ENCODE data around the gene POLK.

The POLK gene

GRCh38 chr5:75529185-75529584, 17.5 kb downstream of the POLK start:
- no peak for TF ChIP-seq CEBPB (IDR thresholded peaks at IDR 0.05)
- TF ChIP-seq TCF12 (IDR thresholded peaks at IDR 0.05; ENCODE audit: low read depth) = no peak
- TF ChIP-seq FOXM1 (IDR thresholded peaks at IDR 0.05; ENCODE audit: borderline replicate concordance, low read depth) = no peak
- TF ChIP-seq, protein P1, sequence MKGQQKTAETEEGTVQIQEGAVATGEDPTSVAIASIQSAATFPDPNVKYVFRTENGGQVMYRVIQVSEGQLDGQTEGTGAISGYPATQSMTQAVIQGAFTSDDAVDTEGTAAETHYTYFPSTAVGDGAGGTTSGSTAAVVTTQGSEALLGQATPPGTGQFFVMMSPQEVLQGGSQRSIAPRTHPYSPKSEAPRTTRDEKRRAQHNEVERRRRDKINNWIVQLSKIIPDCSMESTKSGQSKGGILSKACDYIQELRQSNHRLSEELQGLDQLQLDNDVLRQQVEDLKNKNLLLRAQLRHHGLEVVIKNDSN (IDR thresholded peaks at IDR 0.05) = no peak
- TF ChIP-seq TEAD4 (IDR thresholded peaks at IDR 0.05) = no peak
- no peak for TF ChIP-seq YY1 (IDR thresholded peaks at IDR 0.05; ENCODE audit: low read depth)
- no peak for TF ChIP-seq CREB1 (IDR thresholded peaks at IDR 0.05; ENCODE audit: low read depth)
- TF ChIP-seq MAX (IDR thresholded peaks at IDR 0.05) = no peak
- TF ChIP-seq, protein P2, sequence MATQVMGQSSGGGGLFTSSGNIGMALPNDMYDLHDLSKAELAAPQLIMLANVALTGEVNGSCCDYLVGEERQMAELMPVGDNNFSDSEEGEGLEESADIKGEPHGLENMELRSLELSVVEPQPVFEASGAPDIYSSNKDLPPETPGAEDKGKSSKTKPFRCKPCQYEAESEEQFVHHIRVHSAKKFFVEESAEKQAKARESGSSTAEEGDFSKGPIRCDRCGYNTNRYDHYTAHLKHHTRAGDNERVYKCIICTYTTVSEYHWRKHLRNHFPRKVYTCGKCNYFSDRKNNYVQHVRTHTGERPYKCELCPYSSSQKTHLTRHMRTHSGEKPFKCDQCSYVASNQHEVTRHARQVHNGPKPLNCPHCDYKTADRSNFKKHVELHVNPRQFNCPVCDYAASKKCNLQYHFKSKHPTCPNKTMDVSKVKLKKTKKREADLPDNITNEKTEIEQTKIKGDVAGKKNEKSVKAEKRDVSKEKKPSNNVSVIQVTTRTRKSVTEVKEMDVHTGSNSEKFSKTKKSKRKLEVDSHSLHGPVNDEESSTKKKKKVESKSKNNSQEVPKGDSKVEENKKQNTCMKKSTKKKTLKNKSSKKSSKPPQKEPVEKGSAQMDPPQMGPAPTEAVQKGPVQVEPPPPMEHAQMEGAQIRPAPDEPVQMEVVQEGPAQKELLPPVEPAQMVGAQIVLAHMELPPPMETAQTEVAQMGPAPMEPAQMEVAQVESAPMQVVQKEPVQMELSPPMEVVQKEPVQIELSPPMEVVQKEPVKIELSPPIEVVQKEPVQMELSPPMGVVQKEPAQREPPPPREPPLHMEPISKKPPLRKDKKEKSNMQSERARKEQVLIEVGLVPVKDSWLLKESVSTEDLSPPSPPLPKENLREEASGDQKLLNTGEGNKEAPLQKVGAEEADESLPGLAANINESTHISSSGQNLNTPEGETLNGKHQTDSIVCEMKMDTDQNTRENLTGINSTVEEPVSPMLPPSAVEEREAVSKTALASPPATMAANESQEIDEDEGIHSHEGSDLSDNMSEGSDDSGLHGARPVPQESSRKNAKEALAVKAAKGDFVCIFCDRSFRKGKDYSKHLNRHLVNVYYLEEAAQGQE (IDR thresholded peaks at IDR 0.05; ENCODE audit: low read depth) = no peak
- TF ChIP-seq RAD21 (IDR thresholded peaks at IDR 0.05; ENCODE audit: low read depth) = no peak
- no peak for TF ChIP-seq EGR1 (IDR thresholded peaks at IDR 0.05)
- no peak for TF ChIP-seq EP300 (IDR thresholded peaks at IDR 0.05; ENCODE audit: borderline replicate concordance)
- no peak for TF ChIP-seq ZBTB7A (IDR thresholded peaks at IDR 0.05; ENCODE audit: low read depth)
- no peak for TF ChIP-seq TAF1 (IDR thresholded peaks at IDR 0.05; ENCODE audit: low read depth)
- TF ChIP-seq NFIC (IDR thresholded peaks at IDR 0.05) = no peak

DNA sequence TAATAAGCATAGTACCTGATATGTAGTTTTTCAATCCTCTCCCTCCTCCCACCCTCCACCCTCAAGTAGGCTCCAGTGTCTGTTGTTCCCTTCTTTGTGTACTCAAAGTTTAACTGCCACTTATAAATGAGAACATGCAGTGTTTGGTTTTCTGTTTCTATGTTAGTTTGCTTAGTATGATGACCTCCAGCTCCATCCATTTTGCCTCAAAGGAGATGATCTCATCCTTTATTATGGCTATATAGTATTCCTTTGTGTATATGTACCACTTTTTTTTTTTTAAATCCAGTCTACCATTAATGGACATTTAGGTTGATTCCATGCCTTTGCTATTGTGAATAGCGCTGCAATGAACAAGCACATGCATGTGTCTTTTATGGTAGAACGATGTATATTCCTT, 20.5 kb downstream of the POLK start:
- TF ChIP-seq EGR1 (IDR thresholded peaks at IDR 0.05) (no peak), CREB1 (IDR thresholded peaks at IDR 0.05; ENCODE audit: low read depth) (no peak), EP300 (IDR thresholded peaks at IDR 0.05; ENCODE audit: borderline replicate concordance) (no peak), RAD21 (IDR thresholded peaks at IDR 0.05; ENCODE audit: low read depth) (no peak), TEAD4 (IDR thresholded peaks at IDR 0.05) (no peak), MAX (IDR thresholded peaks at IDR 0.05) (no peak), ZBTB7A (IDR thresholded peaks at IDR 0.05; ENCODE audit: low read depth) (no peak), FOXM1 (IDR thresholded peaks at IDR 0.05; ENCODE audit: borderline replicate concordance, low read depth) (no peak), CEBPB (IDR thresholded peaks at IDR 0.05) (no peak), NFIC (IDR thresholded peaks at IDR 0.05) (no peak), YY1 (IDR thresholded peaks at IDR 0.05; ENCODE audit: low read depth) (no peak), TAF1 (IDR thresholded peaks at IDR 0.05; ENCODE audit: low read depth) (no peak), TCF12 (IDR thresholded peaks at IDR 0.05; ENCODE audit: low read depth) (no peak)
- TF ChIP-seq, protein P2 (IDR thresholded peaks at IDR 0.05; ENCODE audit: low read depth) = no peak
- TF ChIP-seq, protein P1 (IDR thresholded peaks at IDR 0.05) = no peak

DNA sequence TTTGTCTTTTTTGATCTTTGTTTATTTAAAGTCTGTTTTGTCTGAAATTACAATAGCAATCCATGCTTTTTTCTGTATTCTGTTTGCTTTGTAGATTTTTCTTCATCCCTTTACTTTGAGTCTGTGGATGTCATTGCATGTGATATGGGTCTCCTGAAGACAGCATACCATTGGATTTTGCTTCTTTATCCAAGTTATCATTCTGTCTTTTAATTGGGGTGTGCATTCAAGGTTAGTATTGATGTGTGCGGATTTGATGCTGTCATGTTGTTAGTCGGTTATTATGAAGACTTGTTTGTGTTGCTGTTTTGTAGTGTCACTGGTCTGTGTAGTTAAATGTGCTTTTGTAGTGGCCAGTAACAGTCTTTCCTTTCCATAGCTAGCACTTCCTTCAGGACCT, 23.0 kb downstream of the POLK start:
- no peak for TF ChIP-seq CEBPB (IDR thresholded peaks at IDR 0.05)
- no peak for TF ChIP-seq EP300 (IDR thresholded peaks at IDR 0.05; ENCODE audit: borderline replicate concordance)
- no peak for TF ChIP-seq TAF1 (IDR thresholded peaks at IDR 0.05; ENCODE audit: low read depth)
- no peak for TF ChIP-seq MAX (IDR thresholded peaks at IDR 0.05)
- TF ChIP-seq EGR1 (IDR thresholded peaks at IDR 0.05) = no peak

DNA sequence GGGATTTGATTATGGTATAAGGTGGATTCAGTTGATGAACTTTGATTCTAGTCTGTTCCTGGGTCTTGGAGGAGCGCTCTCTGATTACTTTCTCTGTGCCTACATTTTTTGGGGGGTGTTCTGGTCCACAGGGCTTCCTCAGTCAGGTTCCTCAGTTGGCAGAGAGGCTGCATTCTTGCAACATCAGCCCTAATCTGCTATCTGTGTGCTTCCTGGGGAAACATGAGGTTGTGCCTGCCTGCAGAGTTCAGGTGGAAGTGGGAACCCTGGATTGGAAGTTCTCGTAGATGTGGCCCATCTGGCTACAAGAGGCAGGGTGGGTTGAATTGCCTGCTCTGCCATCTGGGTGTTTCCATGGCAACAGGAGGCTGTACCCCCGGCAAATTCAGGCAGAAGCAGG, 24.5 kb downstream of the POLK start:
- TF ChIP-seq YY1 (IDR thresholded peaks at IDR 0.05; ENCODE audit: low read depth) (no peak), TEAD4 (IDR thresholded peaks at IDR 0.05) (no peak), EGR1 (IDR thresholded peaks at IDR 0.05) (no peak), RAD21 (IDR thresholded peaks at IDR 0.05; ENCODE audit: low read depth) (no peak), MAX (IDR thresholded peaks at IDR 0.05) (no peak), ZBTB7A (IDR thresholded peaks at IDR 0.05; ENCODE audit: low read depth) (no peak), TCF12 (IDR thresholded peaks at IDR 0.05; ENCODE audit: low read depth) (no peak), TAF1 (IDR thresholded peaks at IDR 0.05; ENCODE audit: low read depth) (no peak), EP300 (IDR thresholded peaks at IDR 0.05; ENCODE audit: borderline replicate concordance) (no peak), NFIC (IDR thresholded peaks at IDR 0.05) (no peak), FOXM1 (IDR thresholded peaks at IDR 0.05; ENCODE audit: borderline replicate concordance, low read depth) (no peak), CEBPB (IDR thresholded peaks at IDR 0.05) (no peak)
- TF ChIP-seq, protein P2 (IDR thresholded peaks at IDR 0.05; ENCODE audit: low read depth) = no peak
- TF ChIP-seq, protein P1 (IDR thresholded peaks at IDR 0.05) = no peak
